SKM-1 (cell line): ENCODE measurements around the gene SLC2A10.

Source experiments
- DNase-seq: peaks from one replicate; lab custom pipeline; 2025; ENCODE audit not compliant: unreplicated experiment; lab: John Stamatoyannopoulos, UW

SLC2A10 gene

DNA sequence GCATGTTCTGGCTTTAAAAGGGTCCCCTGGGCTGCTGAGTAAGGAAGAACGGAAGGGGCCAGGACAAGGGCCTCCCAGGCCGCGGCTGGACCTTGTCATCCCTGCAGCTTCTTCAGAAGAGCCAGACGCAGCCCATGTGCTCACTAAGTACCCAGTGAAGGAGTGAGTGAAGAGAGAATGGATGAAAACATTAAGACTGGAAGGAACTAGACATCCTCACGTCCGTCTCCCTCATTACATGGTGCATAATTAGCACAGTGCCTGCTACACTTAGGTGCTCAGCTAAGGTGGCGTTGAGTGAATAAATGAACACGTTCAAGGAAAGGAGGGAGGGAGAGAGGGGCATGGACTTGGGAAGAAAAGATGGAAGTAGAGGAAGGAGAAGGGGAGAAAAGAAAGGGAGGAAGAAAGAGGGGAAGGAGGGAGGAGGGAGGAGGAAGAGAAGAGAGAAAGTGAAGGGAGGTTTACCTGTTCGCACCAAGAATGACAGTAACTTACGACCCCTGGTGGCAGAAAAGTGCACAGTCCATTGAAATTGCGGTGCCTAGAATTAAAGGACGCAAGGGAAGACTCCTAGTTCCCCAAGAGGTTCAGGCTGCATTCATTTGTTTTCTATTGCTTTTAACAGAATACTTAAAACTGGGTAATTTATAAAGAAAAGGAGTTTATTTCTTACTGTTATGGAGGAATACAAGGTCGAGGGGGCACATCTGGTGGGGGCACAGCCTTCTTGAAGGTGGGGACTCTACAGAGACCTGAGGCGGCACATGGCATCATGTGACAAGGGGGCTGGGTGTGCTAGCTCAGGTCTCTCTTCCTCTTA is 28.2 kb upstream of the SLC2A10 start:
- peak; percentile 37 for DNase-seq

GRCh38 chr20:46682063-46682821 is 27.2 kb upstream of the SLC2A10 start:
- DNase-seq = no peak

GRCh38 chr20:46683011-46683667 is 26.3 kb upstream of the SLC2A10 start:
- DNase-seq = no peak

DNA sequence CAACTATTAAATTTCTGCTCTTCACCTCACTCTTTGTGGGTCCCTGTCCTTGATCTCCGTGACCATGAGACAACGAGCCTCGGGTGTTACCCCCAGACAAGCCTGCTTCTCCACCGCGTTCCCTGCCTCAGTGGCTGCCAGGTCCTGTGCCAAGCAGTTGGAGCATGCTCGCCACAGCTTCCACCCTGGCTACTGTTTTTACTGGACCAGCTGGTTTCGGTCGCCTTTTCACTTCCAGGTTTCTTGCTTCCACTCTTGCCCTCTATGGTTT is 25.8 kb upstream of the SLC2A10 start:
- no peak for DNase-seq

DNA sequence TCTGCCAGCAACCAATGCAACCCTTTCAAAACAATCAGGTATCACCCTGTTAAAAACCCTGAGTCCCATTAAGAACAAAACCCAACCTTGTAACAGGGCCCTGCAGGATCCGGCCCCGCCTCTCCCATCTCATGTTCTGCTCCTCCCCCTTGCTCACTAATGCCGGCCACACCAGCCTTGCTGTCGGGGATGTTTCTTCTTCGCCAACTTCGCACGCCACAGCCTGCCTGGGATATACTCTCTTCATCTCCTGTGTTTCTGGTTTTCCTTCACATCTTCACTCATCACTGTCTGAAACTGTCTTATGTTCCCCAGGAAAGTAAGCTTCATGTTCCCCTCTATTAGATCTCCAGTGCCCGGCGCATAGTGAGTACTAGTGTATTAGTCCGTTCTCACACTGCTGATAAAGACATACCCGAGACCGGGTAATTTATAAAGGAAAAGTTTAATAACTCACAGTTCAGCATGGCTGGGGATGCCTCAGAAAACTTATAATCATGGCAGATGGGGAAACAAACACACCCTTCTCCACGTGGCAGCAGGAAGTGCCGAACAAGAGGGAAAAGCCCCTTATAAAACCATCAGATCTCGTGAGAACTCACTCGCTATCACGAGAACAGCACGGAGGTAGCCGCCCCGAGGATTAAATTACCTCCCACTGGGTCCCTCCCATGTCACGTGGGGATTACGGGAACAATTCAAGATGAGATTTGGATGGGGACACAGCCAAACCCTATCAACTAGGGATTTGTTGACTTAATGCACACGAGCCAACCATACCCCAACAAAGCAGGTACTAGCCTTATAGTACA is 25.3 kb upstream of the SLC2A10 start:
- no peak for DNase-seq

- no peak for DNase-seq
These were observed 21.0 kb upstream of the SLC2A10 start for GRCh38 chr20:46688151-46689081.

DNA sequence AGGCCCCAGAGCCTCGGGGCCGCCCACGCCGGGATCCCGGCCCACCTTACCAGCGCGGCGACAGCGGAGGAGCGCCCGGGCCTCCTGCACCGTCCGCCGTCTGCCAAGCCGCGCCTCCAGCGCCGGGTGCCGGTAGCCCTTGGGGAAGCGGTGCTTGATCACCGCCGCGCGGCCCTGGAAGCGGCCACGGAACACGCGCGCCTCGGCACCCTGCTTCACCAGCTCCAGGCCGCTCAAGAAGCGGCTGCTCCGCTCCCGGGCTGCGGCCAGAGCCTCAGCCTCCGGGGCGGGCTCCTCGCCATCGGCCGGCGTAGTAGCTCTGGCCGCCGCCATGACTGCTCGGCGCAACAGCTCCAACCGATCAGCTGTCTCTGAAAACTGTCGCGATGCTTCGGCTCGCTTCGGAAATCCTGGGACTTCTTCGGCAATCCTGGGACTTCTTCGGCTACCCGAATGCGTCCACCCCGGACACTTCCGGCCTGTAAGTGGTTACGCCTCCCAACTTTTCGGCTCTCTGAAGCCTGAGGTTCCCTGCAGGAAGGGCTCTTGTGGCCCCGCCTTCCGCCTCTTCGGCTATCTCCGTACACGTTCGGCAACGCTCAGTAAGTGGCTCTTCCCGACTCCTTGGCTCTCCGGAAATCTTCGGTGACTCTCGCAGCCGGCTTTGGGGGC is 20.2 kb upstream of the SLC2A10 start, which contains the start of gene TP53RK:
TSS of gene TP53RK (minus strand) at position 363 of the 672 bp plus-strand sequence. CDS start at position 333, 30 bp downstream.
- DNase-seq = peak; percentile 98

DNA sequence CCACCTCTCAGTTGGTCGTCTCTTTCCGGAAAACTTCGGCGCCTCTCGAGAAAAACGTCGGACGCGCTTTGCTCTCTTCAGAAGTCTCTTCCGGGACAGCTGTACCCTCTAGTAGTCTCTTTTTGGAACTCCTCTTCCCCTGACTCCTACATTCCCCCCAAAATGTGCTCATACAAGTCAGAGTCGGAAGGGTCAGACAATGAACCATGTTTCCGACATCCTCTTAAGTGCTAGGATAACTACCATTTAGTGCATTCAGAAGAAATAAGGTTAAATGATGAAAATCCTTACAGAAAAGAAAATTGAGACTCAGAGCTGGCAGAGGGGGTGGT is 19.7 kb upstream of the SLC2A10 start:
- DNase-seq = no peak

GRCh38 chr20:46690219-46691106 is 19.0 kb upstream of the SLC2A10 start:
- no peak for DNase-seq

DNA sequence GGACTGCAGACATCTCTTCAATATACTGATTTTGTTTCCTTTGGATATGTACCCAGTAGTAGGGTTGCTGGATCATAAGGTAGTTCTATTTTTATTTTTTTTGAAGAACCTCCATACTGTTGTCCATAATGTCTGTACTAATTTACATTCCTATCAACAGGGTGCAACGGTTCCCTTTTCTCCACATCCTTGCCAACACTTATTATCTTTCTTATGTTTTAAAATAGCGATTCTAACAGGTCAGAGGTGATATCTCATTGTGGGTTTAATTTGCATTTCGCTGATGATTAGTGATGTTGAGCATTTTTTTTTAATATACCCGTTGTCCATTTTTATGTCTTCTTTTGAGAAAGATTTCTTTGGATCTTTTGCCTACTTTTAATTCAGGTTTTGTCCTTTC is 18.3 kb upstream of the SLC2A10 start:
- DNase-seq = no peak

GRCh38 chr20:46694484-46694883 is 15.0 kb upstream of the SLC2A10 start:
- peak; percentile 46 for DNase-seq

- no peak for DNase-seq
These were observed 13.6 kb upstream of the SLC2A10 start for GRCh38 chr20:46695892-46696291.

- no peak for DNase-seq
These were observed 12.6 kb upstream of the SLC2A10 start for GRCh38 chr20:46696791-46697279.

DNA sequence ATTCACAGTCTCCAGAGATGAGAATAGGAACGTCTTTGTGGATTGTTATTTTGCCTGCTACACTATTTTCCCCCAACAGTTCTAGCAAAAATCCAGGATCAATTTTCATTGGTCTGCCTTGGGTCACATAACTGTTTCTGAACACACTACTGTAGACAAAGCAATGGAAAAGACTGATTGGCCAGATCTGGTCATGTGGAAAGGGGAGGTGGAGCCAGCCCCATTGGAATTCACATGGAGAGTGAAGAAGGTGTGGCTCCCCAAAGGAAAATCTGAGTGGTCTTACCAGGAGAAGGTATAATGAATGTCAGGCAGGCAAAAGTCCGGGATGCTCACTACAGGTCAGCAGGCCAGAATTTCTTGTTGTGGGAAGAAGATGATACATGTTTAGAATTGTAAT is 10.7 kb upstream of the SLC2A10 start:
- no peak for DNase-seq

GRCh38 chr20:46699651-46700359 is 9.6 kb upstream of the SLC2A10 start:
- DNase-seq = peak; percentile 47

DNA sequence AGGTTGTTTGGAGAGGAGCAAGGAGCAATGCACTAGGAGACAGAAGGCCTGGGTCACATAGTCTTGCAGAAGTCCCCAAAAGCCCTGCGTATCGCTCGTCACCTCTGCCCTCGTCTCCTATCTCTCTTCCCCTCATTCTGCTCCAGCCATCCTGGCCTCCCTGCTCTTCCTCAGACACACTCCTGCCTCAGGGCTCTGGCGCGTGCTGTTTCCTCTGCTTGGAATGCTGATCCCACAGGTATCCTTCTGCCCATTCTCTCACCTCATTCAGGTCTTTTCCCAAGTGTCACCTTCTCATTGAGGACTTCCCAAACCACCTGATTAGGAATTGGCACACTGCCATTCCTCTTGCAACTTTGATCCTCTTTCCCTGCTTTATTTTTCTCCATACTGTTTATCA is 9.0 kb upstream of the SLC2A10 start:
- DNase-seq = no peak

DNA sequence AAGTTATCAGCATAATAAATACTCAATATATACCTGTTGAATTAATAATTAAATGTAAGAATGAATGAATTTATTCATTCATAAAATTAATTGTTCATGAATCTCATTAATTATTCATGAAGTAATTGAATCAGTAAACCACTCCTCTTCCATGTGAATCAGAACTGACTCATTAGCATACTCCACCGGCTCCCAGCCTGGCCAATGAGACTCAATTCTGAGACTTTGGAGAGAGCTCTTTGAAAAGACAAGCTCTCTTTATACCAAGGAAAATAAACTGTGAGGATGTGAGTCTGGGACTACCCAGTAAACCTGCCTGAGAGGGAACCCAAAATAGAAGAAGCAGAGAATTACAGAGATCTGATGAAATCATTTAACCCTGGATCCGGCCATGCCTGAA is 8.4 kb upstream of the SLC2A10 start:
- DNase-seq = no peak

DNA sequence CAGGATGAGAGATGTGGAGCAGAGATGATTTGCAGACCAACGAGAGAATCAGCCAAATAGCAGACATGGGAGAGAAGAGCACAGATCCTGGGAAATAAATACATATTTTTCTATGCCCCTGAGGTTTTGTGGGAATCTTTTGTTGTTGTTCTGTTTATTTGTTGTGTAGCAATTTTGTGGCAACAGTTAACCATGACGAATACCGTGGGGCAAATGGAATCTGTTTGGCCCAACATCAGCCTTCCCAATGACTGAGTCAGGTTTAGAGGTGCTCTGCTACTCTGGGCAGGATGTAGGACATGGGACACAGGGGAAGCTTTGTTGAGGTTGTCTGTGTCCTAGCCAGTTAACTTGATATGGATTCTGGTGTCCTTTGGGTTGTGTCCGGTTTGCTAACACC is 7.9 kb upstream of the SLC2A10 start:
- no peak for DNase-seq
